Liver (tissue), 5 donors: ENCODE data around the gene GANC. TPM values are rescaled to one million over a fixed set of nuclear protein-coding genes. Genes with fewer than 3 reads are reported as not detected.

Experiments used
- HNF4A ChIP-seq, 2 donors: conservative IDR thresholded peaks; 2 replicates each; pipeline ENCODE4 v1.6.1; 2016; ENCODE audit warnings: antibody characterized with exemption in 2 of 2, mild to moderate bottlenecking in 2 of 2
- HNF4G ChIP-seq: IDR thresholded peaks from 2 replicates; pipeline ENCODE4 v1.6.1; 2016; ENCODE audit warnings: antibody characterized with exemption
- RAD21 ChIP-seq, 2 donors: IDR thresholded peaks; 2 replicates each; pipeline ENCODE4 v1.6.1; 2016; ENCODE audit warnings: antibody characterized with exemption in 2 of 2, mild to moderate bottlenecking in 2 of 2
- RXRA ChIP-seq, 2 donors: IDR thresholded peaks; 2 replicates each; pipeline ENCODE4 v1.6.1; 2017 to 2018; ENCODE audit warnings: antibody characterized with exemption in 2 of 2, mild to moderate bottlenecking in 1 of 2
- SP1 ChIP-seq: IDR thresholded peaks from 2 replicates; pipeline ENCODE4 v1.6.1; 2018; ENCODE audit warnings: antibody characterized with exemption, mild to moderate bottlenecking
- YY1 ChIP-seq: IDR thresholded peaks from 2 replicates; pipeline ENCODE4 v1.6.1; 2016; ENCODE audit warnings: antibody characterized with exemption, mild to moderate bottlenecking
- ZBTB33 ChIP-seq: IDR thresholded peaks from 2 replicates; pipeline ENCODE4 v1.6.1; 2016; ENCODE audit warnings: antibody characterized with exemption
- polyA plus RNA-seq, 2 donors: library from polyadenylated mRNA; stranded (reverse) in 1 of 2; unstranded in 1 of 2; fragments of 200-250 nt in 1 of 2; fragments of >200 nt in 1 of 2; fragmentation: Nextera tagmentation in 1 of 2; extraction: Ambion mirVana in 1 of 2; gene quantifications; one replicate each; pipeline versions ENCODE4 v1.2.1 to v1.2.3, GENCODE V29; 2013 to 2015
- total RNA-seq, 2 donors: library from RNA; depleted of rRNA; stranded (reverse); fragments of >200 nt; gene quantifications; one replicate each; pipeline ENCODE4 v1.2.3, GENCODE V29; 2014
- donor health status: healthy.
- donor health status: healthy.
- donor health status: healthy.

The GANC gene
- total and polyA plus RNA-seq, 4 donors, result 4.8 to 28.9 (median 10.9) TPM

DNA sequence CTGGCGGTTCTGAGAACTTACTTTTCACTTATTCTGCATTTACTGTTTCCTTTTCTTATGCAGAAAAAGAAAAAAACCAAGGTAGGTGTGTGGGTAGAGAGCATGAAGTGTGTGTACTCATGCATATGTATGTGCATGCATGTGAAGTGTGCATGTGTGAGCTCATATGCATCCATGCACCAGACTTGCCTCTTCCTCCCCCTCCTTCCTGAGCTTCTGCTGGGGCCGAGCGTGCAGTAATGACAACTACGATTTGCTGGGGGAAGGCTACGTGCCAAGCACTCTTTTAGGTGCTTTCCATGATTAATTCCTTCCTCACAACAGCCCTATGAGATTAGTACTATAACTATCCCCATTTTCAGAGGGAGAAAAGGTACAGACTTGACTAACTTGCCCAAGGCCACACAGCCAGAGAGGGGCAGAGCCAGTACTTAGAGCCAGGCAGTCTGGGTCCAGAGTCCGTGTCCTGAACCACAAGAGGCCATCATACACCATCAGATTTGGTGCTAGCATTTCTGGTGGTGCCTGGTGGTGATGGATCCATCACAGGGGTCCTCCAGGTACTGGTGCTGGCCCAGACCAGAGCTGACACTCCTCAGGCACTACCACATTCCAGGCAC lies 133.0 kb downstream of the GANC start (continued):
- TF ChIP-seq RXRA (IDR thresholded peaks at IDR 0.05), result peak in 1 of 2 donors; percentile 50
- TF ChIP-seq HNF4A (conservative IDR thresholded peaks at IDR 0.05), result peak; percentile 81 to 94
- no peak for TF ChIP-seq RAD21 (IDR thresholded peaks at IDR 0.05)
- peak; percentile 71 for TF ChIP-seq HNF4G
- TF ChIP-seq SP1, result peak; percentile 36
- TF ChIP-seq ZBTB33, result no peak
- TF ChIP-seq YY1, result no peak

Other genes with a start within 250 kb of the GANC start
- gene PLA2G4D, start 178.6 kb upstream of the GANC start, total RNA-seq, result not detected
- gene PLA2G4D, start 178.6 kb upstream of the GANC start, polyA plus RNA-seq, result not detected
- not detected for gene PLA2G4F, start 116.6 kb upstream of the GANC start, total RNA-seq
- not detected for gene PLA2G4F, start 116.6 kb upstream of the GANC start, polyA plus RNA-seq
- 10 to 100 TPM; 22.0 to 41.2 TPM for gene VPS39, start 64.9 kb upstream of the GANC start, total RNA-seq
- 10 to 100 TPM; 11.1 to 11.6 TPM for gene VPS39, start 64.9 kb upstream of the GANC start, polyA plus RNA-seq
- gene TMEM87A, start 232 bp downstream of the GANC start, total RNA-seq, result 10 to 100 TPM; 26.2 to 27.3 TPM
- 10 to 100 TPM in 1 of 2 donors, 1 to 10 TPM in 1; 9.2 to 17.5 TPM for gene TMEM87A, start 232 bp downstream of the GANC start, polyA plus RNA-seq
- gene CAPN3, start 86.3 kb downstream of the GANC start, total RNA-seq, result 1 to 10 TPM; 2.0 to 6.1 TPM
- gene CAPN3, start 86.3 kb downstream of the GANC start, polyA plus RNA-seq, result 1 to 10 TPM; 2.2 to 6.1 TPM
- gene ZNF106, start 217.9 kb downstream of the GANC start, total RNA-seq, result 10 to 100 TPM; 21.0 to 25.4 TPM
- 10 to 100 TPM in 1 of 2 donors, 1 to 10 TPM in 1; 7.5 to 19.9 TPM for gene ZNF106, start 217.9 kb downstream of the GANC start, polyA plus RNA-seq
- gene SNAP23, start 222.4 kb downstream of the GANC start, total RNA-seq, result 10 to 100 TPM; 31.3 to 42.9 TPM
- 10 to 100 TPM; 16.0 to 19.3 TPM for gene SNAP23, start 222.4 kb downstream of the GANC start, polyA plus RNA-seq